Mucosa of stomach (tissue), 1 donor: ENCODE results near the gene NCKAP5.

Experiments
- H3K27me3 ChIP-seq: one replicate; pipeline ENCODE4 v1.7.0; 2013; ENCODE audit warnings: mild to moderate bottlenecking, low read length; ENCODE audit not compliant: control insufficient read depth, insufficient read depth
- H3K36me3 ChIP-seq: one replicate; pipeline ENCODE4 v1.7.0; 2013; ENCODE audit warnings: low read length; ENCODE audit not compliant: control insufficient read depth, insufficient read depth
- H3K4me1 ChIP-seq: one replicate; pipeline ENCODE4 v1.7.0; 2013; ENCODE audit warnings: mild to moderate bottlenecking, low read length; ENCODE audit not compliant: control insufficient read depth, insufficient read depth
- H3K4me3 ChIP-seq: one replicate; pipeline ENCODE4 v1.7.0; 2013; ENCODE audit warnings: low read length
- H3K9ac ChIP-seq: one replicate; pipeline ENCODE4 v1.7.0; 2013; ENCODE audit warnings: mild to moderate bottlenecking, low read length, moderate library complexity
- H3K9me3 ChIP-seq: one replicate; pipeline ENCODE4 v1.7.0; 2013; ENCODE audit warnings: mild to moderate bottlenecking, low read length, moderate library complexity; ENCODE audit not compliant: control insufficient read depth
- donor health status: Pancreatic carcinoma.

Gene NCKAP5

GRCh38 chr2:132656266-132656975, 911.8 kb downstream of the NCKAP5 start:
- no peaks in the 10 kb centered on the region for H3K36me3 ChIP-seq
- no peaks in the 10 kb centered on the region for H3K9me3 ChIP-seq
- no peak overlapping the region for H3K9ac ChIP-seq
- H3K4me1 ChIP-seq, result no peaks in the 10 kb centered on the region
- no peaks in the 10 kb centered on the region for H3K27me3 ChIP-seq
- no peak overlapping the region for H3K4me3 ChIP-seq

GRCh38 chr2:132654968-132655367, 913.3 kb downstream of the NCKAP5 start:
- Histone ChIP-seq H3K36me3 (no peaks in the 10 kb centered on the region), H3K4me3 (no peak overlapping the region), H3K4me1 (no peaks in the 10 kb centered on the region), H3K9ac (no peak overlapping the region), H3K27me3 (no peaks in the 10 kb centered on the region), H3K9me3 (no peaks in the 10 kb centered on the region)

- H3K27me3 ChIP-seq, result no peaks in the 10 kb centered on the region
- H3K4me1 ChIP-seq, result no peaks in the 10 kb centered on the region
- H3K9ac ChIP-seq, result no peak overlapping the region
- H3K9me3 ChIP-seq, result no peaks in the 10 kb centered on the region
- no peaks in the 10 kb centered on the region for H3K36me3 ChIP-seq
- H3K4me3 ChIP-seq, result no peak overlapping the region
Measured at GRCh38 chr2:132654335-132654734, 913.9 kb downstream of the NCKAP5 start.

- Histone ChIP-seq H3K27me3 (no peaks in the 10 kb centered on the region), H3K4me1 (no peaks in the 10 kb centered on the region), H3K36me3 (no peaks in the 10 kb centered on the region), H3K4me3 (no peak overlapping the region), H3K9me3 (no peaks in the 10 kb centered on the region), H3K9ac (no peak overlapping the region)
Measured at GRCh38 chr2:132652474-132652873, 915.8 kb downstream of the NCKAP5 start.

GRCh38 chr2:132651115-132652045, 916.9 kb downstream of the NCKAP5 start:
- H3K4me1 ChIP-seq, result no peaks in the 10 kb centered on the region
- H3K9ac ChIP-seq, result no peak overlapping the region
- no peaks in the 10 kb centered on the region for H3K36me3 ChIP-seq
- no peak overlapping the region for H3K4me3 ChIP-seq
- H3K27me3 ChIP-seq, result no peaks in the 10 kb centered on the region
- no peaks in the 10 kb centered on the region for H3K9me3 ChIP-seq

- H3K36me3 ChIP-seq, result no peaks in the 10 kb centered on the region
- no peaks in the 10 kb centered on the region for H3K27me3 ChIP-seq
- no peak overlapping the region for H3K9ac ChIP-seq
Measured at GRCh38 chr2:132646540-132647108, 921.6 kb downstream of the NCKAP5 start.

GRCh38 chr2:132645722-132646539, 922.3 kb downstream of the NCKAP5 start:
- H3K9ac ChIP-seq, result no peak overlapping the region

More at GRCh38 chr2:132646540-132647108, 921.6 kb downstream of the NCKAP5 start:
- Histone ChIP-seq H3K4me1 (no peaks in the 10 kb centered on the region), H3K4me3 (no peak overlapping the region), H3K9me3 (no peaks in the 10 kb centered on the region)

GRCh38 chr2:132645176-132645575, 923.1 kb downstream of the NCKAP5 start:
- H3K9ac ChIP-seq, result no peak overlapping the region
- no peaks in the 10 kb centered on the region for H3K9me3 ChIP-seq
- no peak overlapping the region for H3K4me3 ChIP-seq
- H3K27me3 ChIP-seq, result no peaks in the 10 kb centered on the region
- no peaks in the 10 kb centered on the region for H3K4me1 ChIP-seq
- no peaks in the 10 kb centered on the region for H3K36me3 ChIP-seq

More at GRCh38 chr2:132645722-132646539, 922.3 kb downstream of the NCKAP5 start:
- Histone ChIP-seq H3K4me3 (no peak overlapping the region), H3K4me1 (no peaks in the 10 kb centered on the region), H3K9me3 (no peaks in the 10 kb centered on the region), H3K27me3 (no peaks in the 10 kb centered on the region), H3K36me3 (no peaks in the 10 kb centered on the region)

GRCh38 chr2:132642415-132642814, 925.8 kb downstream of the NCKAP5 start:
- no peaks in the 10 kb centered on the region for H3K9me3 ChIP-seq
- no peak overlapping the region for H3K4me3 ChIP-seq
- H3K36me3 ChIP-seq, result no peaks in the 10 kb centered on the region
- no peak overlapping the region for H3K9ac ChIP-seq
- no peaks in the 10 kb centered on the region for H3K4me1 ChIP-seq
- no peaks in the 10 kb centered on the region for H3K27me3 ChIP-seq

- Histone ChIP-seq H3K9me3 (no peaks in the 10 kb centered on the region), H3K4me1 (peaks cover 3% of the 10 kb centered on the region), H3K9ac (no peak overlapping the region), H3K36me3 (no peaks in the 10 kb centered on the region), H3K4me3 (no peak overlapping the region), H3K27me3 (no peaks in the 10 kb centered on the region)
Measured at GRCh38 chr2:132641819-132642218, 926.4 kb downstream of the NCKAP5 start.

GRCh38 chr2:132640116-132640515, 928.1 kb downstream of the NCKAP5 start:
- Histone ChIP-seq H3K9me3 (no peaks in the 10 kb centered on the region), H3K4me1 (peaks cover 3% of the 10 kb centered on the region), H3K36me3 (no peaks in the 10 kb centered on the region), H3K9ac (no peak overlapping the region), H3K4me3 (no peak overlapping the region), H3K27me3 (no peaks in the 10 kb centered on the region)
